Fibroblast of pulmonary artery (primary cell): ENCODE results near the gene LSAMP.

Experiments
- DNase-seq: peaks from one replicate; pipeline ENCODE4 v3.0.0-alpha.2; 2010; ENCODE audit warnings: low read depth
- H3K4me3 ChIP-seq: replicated peaks from 2 replicates; pipeline ENCODE4 v1.5.1; 2011; ENCODE audit warnings: low read depth, mild to moderate bottlenecking, control low read depth, low read length, moderate library complexity
- TF ChIP-seq, protein P1 (sequence below): IDR thresholded peaks from 2 replicates; pipeline ENCODE4 v1.5.1; 2011; ENCODE audit warnings: mild to moderate bottlenecking, control low read depth, low read length, inconsistent platforms; ENCODE audit errors: missing control alignments

LSAMP gene

GRCh38 chr3:116112696-116113095 lies 332.6 kb downstream of the LSAMP start:
- peak; percentile 13 for DNase-seq
- no peak overlapping the region for H3K4me3 ChIP-seq
- TF ChIP-seq, protein P1, sequence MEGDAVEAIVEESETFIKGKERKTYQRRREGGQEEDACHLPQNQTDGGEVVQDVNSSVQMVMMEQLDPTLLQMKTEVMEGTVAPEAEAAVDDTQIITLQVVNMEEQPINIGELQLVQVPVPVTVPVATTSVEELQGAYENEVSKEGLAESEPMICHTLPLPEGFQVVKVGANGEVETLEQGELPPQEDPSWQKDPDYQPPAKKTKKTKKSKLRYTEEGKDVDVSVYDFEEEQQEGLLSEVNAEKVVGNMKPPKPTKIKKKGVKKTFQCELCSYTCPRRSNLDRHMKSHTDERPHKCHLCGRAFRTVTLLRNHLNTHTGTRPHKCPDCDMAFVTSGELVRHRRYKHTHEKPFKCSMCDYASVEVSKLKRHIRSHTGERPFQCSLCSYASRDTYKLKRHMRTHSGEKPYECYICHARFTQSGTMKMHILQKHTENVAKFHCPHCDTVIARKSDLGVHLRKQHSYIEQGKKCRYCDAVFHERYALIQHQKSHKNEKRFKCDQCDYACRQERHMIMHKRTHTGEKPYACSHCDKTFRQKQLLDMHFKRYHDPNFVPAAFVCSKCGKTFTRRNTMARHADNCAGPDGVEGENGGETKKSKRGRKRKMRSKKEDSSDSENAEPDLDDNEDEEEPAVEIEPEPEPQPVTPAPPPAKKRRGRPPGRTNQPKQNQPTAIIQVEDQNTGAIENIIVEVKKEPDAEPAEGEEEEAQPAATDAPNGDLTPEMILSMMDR: no peak

DNA sequence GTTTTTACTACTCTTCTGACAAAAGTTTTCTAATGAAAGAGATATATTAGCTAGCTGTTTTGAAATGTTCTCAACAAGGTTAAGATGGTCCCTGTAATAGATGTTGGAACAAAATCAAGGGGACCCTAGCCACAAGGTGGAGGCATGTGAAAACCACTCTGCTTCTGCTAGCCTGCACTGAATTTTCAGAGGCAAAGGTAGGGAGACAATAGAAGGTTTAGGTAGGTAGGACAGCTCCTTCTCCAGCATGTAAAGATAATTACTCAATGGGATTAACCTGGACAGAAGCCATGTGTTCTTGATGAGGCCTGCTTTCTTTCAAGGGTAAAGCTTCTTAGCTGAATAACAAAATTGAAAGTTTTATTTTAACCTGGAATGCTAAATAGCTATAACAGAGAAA lies 333.5 kb downstream of the LSAMP start:
- DNase-seq: no peak
- no peak overlapping the region for H3K4me3 ChIP-seq
- TF ChIP-seq, protein P1: no peak

GRCh38 chr3:116103868-116104530 lies 341.3 kb downstream of the LSAMP start:
- no peak for DNase-seq
- no peak overlapping the region for H3K4me3 ChIP-seq

GRCh38 chr3:116102037-116102436 lies 343.2 kb downstream of the LSAMP start:
- H3K4me3 ChIP-seq: no peak overlapping the region
- TF ChIP-seq, protein P1: peak; percentile 24
- peak; percentile 11 for DNase-seq

More at GRCh38 chr3:116103868-116104530, 341.3 kb downstream of the LSAMP start:
- TF ChIP-seq, protein P1: no peak

DNA sequence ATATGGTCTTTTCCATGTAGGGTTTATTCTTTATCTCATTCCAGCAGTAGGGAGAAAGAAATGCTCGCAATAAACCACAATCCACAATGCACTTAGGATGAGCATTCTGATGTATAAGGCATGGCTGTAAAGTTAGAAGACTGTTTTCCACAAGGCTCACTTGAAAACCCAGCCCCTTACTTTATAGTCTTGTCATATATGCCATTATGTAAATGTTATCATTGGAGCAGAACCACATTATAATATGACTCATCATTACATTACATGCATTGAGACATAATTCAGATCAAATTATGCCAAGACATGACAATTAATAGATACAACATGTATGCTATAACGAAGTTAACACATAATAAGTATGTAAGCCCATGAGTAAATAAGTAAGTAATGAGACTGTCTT lies 348.1 kb downstream of the LSAMP start:
- no peak for DNase-seq
- H3K4me3 ChIP-seq: no peak overlapping the region
- TF ChIP-seq, protein P1: no peak

- H3K4me3 ChIP-seq: no peak overlapping the region
- DNase-seq: no peak
- TF ChIP-seq, protein P1: no peak
Observed at GRCh38 chr3:116096631-116097030, 348.7 kb downstream of the LSAMP start.

GRCh38 chr3:116093374-116093773 lies 351.9 kb downstream of the LSAMP start:
- no peak for DNase-seq
- TF ChIP-seq, protein P1: no peak
- H3K4me3 ChIP-seq: no peak overlapping the region
